GM18526 (cell line): ENCODE measurements around the gene MICALL2.

Experiments
- POLR2A ChIP-seq: IDR thresholded peaks from 3 replicates; pipeline ENCODE4 v1.6.1; 2011; ENCODE audit not compliant: insufficient read length; ENCODE audit errors: extremely low read depth

MICALL2 gene

DNA sequence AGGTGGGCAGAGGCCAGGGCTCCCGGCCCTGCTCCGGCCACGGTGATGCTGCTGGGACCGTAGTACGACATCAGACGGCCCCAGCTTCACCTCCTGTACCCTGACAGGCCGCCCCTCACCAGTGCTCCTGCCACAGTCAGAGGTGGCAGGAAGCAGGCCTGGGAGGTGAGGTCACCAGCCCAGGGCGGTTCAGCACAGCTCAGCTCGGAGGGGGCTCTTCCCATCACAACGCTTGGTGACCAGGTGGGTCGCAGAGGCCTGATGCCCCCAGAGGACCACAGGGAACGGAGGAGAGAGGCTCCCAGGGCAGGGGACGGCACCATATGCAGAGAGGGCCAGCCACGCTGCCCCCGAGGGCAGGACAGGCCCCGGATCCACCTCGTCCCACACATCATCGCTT is 8.8 kb downstream of the MICALL2 start:
- no peak for TF ChIP-seq POLR2A

DNA sequence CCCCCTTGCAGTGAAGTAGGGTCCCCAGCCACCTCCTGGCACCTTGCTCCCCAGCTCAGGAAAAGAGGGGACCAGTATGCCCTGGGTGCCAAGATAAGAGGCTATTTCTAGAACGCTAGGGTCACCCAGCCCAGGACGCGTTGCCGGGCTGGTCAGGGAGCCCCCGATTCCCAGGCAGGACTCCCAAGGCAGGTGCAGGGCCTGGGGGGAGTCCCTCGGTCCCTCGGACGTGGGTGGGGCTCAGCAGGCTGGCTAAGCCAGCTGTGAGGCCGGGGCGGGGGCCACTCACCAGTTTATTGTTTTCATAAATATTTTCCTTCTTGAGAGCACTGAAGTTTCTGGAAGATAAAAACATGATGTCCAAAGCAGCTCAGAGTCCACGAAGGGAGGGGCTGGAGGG is 9.3 kb downstream of the MICALL2 start:
- no peak for TF ChIP-seq POLR2A

DNA sequence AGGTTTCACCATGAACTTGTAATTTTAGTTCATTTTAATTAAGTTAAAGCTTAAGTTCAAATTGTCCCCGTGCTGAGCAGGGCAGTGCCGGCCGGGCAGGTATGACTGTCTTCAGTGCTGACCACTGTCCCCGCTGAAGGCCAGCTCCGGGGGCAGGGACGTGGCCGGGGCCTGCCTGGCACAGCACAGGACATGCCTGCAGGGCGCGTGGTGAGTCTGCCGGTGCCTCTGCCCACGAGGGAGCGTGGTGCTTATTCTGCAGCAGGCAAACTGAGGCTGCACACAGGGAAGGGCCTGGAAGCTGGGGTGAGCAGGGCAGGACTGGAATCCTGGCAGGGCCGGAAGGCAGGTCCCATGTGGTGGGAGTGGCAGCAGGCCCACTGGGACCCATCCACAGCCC is 9.8 kb downstream of the MICALL2 start:
- no peak for TF ChIP-seq POLR2A

DNA sequence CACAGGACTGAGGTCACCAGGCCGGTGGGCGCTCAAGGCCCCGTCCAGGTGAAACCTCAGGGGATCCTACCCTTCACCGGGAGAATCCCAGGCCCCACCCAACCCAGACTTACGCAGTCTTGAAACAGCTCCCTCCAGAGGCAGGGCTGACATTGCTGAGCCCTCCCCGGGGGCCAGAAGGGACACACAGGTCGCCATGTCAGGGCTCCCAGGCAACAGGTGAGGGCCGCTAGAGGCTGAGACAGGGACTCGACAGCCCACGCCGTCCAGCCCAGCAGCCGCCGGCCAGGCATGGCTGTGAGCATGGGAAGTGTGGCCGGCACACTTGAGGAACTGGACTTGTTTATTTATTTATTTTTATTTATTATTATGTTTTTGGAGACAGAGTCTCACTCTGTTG is 10.3 kb downstream of the MICALL2 start:
- no peak for TF ChIP-seq POLR2A

DNA sequence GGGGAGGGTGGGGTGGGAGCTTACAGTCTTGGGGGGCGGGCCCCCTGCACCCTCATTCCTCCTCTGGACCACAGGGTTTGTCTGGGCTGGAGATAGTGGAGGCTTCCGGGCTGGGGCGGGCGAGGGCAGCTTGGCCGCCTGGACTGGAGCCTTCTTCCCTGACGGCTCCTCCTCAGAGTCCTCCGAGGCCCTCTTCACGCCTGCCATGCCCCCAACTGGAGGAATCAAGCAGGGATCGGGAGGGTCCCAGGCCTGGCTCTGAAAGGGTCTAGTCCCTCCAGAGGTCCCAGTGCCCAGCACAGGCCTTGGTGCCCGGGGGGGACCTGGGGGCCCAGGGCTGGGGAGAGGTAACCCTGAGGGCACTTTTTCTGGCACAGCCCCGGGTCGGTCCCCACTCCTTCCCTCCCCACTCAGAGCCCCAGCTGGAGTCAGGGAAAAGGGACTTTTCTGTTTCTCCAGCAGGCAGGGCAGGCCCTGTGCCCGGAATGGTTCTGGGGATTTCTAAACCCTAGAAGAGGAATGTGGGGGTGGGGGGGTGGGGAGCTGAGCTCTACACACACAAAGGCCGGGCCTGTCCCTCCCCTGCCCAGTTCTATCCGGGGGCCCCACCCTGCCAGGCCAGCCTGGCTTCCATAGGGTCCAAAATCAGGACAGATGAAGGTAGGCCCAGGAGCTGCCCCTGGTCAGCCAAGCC is 11.6 kb downstream of the MICALL2 start:
- TF ChIP-seq POLR2A, result no peak

DNA sequence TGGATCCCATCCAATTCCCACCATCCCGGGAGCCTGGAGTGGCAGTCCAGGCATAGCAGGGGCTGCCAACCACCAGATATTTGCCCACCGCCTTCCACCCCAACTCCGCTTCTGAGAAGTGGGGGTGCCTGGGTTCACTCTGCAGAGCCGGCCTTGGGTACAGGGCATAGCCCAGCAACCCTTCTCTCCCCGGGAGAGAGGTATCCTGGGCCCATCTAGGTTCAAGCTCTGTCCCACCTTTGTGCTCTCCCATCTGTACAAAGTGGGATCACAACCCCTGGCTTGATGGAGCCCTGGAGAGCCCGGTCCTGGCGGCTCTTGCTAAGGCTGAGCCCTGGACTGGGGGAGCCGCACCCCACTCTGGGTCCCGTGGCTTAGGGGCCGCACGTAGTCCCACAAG is 12.2 kb downstream of the MICALL2 start:
- no peak for TF ChIP-seq POLR2A

DNA sequence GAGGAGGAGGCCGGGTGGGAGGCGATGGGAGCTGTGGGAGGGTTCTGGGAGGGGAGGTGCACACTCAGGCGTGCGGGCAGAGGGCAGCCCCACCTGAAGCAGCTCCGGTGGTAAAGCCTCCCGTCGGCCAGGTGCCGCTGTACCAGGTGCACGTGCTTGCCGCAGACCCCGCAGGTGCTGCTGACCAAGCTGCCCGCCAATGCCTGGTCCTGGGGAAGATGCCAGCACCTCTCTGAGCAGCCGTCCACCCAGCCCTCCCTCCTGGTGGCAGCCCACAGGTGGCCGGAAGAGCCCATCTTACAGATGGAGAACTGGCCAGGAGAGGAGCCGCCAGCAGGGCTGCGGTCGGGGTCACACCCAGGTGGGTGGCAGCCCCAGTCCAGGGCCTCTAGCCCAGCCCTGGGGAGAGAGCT is 12.6 kb downstream of the MICALL2 start:
- no peak for TF ChIP-seq POLR2A

DNA sequence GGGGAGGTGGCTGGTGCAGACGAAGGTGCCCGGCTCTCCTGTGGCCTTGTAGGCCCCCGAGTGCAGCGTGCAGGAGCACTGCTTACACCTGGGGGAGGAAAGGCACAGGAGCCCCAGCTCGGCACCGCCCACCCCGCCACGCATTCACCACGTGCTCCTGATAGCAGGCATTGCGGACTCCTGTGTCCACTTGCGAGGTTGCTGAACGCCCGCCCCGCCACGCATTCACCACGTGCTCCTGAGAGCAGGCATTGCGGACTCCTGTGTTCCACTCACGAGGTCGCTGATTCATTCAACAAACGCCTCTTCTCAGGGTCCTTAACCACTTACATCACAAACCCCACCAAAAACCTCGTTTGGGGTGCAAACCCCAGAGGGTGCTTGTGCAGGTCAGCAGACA is 13.9 kb downstream of the MICALL2 start:
- TF ChIP-seq POLR2A, result no peak

DNA sequence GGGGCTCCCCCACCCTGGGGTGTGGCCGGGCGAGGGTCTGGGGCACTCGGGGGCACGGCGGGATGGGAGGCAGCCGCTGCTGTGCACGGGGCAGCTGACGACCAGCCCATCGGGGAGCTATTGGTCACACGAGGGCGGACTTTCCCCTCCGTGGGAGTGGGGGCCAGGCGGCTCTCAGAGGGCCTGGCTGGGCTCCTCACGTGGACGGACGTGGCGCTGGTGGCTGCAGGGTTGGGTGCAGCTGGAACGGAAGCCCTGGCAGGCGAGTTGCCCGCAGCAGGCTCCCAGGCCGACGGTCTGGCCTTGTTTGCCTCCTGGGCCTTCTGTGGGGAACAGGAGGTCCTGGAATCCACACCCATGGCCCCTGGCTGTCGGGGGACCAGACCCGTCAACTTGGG is 14.3 kb downstream of the MICALL2 start:
- TF ChIP-seq POLR2A, result no peak

DNA sequence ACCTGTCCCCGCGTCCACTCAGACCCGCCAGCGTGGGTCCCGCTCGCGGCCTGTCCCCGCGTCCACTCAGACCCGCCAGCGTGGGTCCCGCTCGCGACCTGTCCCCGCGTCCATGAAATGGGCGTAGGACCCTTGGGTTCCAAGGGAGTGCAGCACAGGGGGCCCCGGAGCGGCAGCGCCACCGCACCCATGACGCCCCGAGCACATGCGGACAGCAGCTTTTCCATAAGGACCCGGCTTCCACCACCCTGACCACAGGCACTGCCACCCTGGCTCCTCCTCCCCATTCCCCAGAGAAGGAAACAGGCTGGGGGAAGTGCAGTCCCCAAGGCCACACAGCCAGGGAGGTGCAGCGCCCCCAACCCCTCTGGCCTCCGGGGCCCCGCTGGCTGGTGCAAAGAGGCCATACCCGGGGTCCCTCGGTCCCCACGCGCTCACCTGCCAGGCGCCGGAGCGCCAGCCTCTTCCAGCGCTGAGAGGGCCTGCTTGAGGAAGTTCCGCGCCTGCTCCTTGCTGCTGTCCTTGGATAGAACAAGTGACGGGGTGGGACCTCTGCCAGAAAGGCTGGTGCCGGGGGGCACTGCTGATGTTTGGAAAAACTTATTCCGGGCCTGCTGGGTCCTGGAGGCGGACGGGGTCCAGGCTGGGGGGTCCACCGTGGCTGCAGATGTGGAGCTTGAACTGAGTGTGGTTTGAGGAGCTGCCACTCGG is 14.9 kb downstream of the MICALL2 start:
- no peak for TF ChIP-seq POLR2A

DNA sequence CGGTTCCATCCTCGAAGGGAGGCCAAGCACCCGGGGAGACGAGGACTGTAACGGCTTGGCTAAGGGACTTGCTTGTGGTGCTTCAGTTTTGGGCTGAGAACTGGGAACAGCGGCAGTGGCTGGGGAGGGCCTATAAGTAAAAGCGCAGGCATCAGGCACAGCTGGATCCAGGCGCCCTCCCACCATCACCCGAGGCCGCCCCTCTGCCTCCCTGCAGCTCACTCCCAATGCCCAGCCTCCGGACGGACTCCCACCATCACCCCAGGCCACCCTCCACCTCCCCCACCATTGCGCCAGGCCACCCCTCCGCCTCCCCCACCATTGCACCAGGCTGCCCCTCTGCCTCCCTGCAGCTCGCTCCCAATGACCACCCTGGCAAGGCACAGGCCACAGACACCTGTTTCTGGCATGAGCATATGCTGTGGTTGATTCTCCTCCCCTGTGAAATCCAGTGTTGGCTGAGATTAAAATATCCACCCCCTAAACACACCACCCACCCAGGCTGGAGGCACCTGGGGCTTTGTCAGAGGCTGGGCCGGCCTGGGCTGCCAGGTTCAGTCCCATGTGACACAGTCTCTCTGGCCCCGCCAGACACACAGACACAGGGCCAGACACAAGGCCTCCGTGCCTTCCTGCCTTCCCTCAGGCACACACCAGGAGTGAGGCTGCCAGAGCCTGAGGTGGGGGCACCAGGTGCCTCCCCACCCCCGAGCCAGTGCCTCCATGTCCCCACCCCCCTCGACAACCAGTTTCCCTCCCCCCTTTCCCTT is 16.7 kb downstream of the MICALL2 start:
- no peak for TF ChIP-seq POLR2A

DNA sequence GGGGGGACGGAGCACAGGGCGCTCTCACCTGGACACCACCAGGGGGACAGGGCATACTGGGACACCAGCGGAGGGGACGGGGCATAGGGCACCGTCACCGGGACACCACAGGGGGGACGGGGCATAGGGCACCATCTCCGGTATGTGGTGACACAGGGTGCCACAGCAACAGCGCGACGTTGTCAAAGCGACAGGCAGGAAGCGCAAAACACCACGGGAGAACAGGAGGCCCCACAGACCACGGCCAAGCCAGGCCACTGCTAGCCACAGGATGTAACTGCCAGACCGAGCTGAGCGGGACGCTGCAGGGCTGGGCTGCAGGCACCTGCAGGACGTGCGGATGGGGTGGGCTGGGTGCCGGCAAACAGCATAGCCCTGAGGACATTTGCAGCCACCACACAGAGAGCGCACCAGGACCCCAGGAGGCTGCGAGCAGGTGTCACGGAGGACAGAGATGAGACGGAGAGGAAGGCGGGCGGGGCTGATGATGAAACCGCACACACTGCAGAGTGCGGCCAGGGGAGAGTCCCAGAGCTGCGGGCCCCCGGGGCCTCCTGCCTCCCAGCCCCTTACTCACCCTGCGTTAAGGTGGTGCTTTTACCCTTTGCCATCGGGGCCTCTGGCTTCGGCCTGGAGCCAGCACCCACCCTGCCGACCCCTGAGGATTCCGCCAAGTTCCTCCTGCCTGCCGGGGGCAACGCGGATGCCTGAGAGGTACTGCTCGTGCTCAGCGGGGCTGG is 17.5 kb downstream of the MICALL2 start:
- no peak for TF ChIP-seq POLR2A

DNA sequence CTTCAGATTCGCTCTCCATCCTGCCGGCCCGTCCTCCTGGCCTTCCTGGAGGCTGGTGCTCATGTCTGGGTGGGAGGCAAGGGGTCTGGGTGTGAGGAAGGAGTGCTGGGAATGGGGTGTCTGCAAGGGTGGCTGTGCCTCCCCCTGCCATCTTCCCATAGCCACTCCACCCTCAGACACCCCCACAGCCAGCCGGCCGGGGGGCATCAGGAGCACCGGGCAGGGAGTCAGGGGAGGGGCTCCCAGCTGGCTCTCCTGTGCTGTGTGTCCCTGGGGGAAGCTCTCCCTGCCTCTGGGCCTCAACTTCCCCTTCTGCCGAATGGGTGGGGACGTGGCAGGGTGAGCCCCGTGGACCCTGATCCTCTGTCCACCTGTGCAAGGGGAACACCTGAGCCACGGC is 18.6 kb downstream of the MICALL2 start:
- no peak for TF ChIP-seq POLR2A

DNA sequence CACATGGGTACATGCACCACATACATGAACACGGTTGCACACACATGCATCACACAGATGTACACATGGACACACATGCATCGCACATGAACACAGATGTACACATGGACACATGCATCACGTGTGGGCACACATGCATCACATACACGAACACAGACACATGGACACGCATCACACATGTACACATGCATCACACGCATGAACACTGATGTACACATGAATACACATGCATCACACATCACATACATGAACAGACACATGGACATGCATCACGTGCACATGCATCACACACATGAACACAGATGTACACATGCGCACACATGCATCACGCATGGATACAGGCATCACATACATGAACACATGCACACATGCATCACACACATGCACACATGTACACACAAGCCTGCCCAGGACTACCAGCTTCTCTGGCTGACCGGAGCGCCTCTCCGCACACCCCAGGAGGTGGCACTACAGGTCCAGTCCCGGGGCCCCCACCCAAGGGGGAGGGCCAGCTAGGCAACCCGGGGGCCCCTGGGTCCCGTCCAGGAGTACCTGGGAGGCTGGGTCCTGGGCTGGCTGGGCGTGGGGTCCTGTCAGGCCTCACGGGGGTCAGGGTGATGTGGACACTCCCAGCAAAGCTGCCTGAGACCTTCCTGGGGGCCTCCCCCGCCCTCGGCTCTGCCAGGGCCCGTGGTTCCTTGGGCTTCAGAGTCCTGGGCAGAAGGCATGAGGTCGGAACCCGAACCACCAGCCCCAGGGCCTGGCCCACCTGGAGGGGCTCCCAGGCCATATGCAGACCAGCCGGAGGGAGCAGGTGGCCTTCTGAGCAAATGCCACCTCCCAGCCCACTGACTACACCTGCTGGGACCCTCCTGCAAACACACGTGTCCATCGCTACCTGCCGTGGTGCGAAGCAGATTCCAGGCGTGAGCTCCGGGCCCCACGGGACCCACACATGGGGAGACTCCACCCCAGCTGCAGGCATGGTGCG is 19.6 kb downstream of the MICALL2 start:
- TF ChIP-seq POLR2A, result no peak
